B cell (primary cell): Measurements from ENCODE around the gene GGACT. TPM values are rescaled to one million over a fixed set of nuclear protein-coding genes. Genes with fewer than 3 reads are reported as not detected.

Source experiments
- ATAC-seq: fragments of 200-7000 bp; cut with Tn5 transposase; one replicate; pipeline ENCODE4 v1.10.0; 2021; ENCODE audit warnings: low read depth, mild to moderate bottlenecking, moderate number of reproducible peaks, moderate library complexity
- CTCF ChIA-PET: fragments of 350-600 bp; sonication (Branson Sonifier 250); formaldehyde crosslinking; loops from one replicate; lab custom pipeline; 2021; ENCODE audit warnings: antibody characterized with exemption, inconsistent platforms; lab: Charles Lee
- POLR2A ChIA-PET: fragments of 350-600 bp; sonication (Branson Sonifier 250); formaldehyde crosslinking; loops from one replicate; lab custom pipeline; 2021; ENCODE audit warnings: antibody characterized with exemption; lab: Charles Lee
- DNase-seq: peaks from one replicate; pipeline ENCODE4 v3.0.0; 2013
- H2AFZ ChIP-seq: 2 replicates; pipeline ENCODE4 v1.6.1; 2012; ENCODE audit warnings: mild to moderate bottlenecking, low read depth, low read length; ENCODE audit not compliant: insufficient read depth, poor library complexity, severe bottlenecking
- H3K27ac ChIP-seq, 2 donors: 1 replicate in 1 of 2; 2 replicates in 1 of 2; pipeline ENCODE4 v1.5.1; 2012 to 2013; ENCODE audit warnings: low read length in 2 of 2, mild to moderate bottlenecking in 2 of 2, moderate library complexity in 1 of 2
- H3K27me3 ChIP-seq, 4 experiments: fragments of 200-600 bp in 1 of 4; sonication (generic) in 1 of 4; replicated peaks in 1 of 4; 1 replicate in 2 of 4; 2 replicates in 2 of 4; pipeline versions ENCODE4 v1.6.1 to v1.7.0; 2013 to 2016; ENCODE audit warnings: low read length in 3 of 4, mild to moderate bottlenecking in 2 of 4, mixed read lengths in 1 of 4, moderate library complexity in 1 of 4; ENCODE audit not compliant: insufficient read depth in 4 of 4, control insufficient read depth in 3 of 4; ENCODE audit errors: control extremely low read depth in 1 of 4
- H3K36me3 ChIP-seq, 2 experiments: replicated peaks in 1 of 2; 1 replicate in 1 of 2; 2 replicates in 1 of 2; pipeline versions ENCODE4 v1.6.1 to v1.7.1; 2013; ENCODE audit warnings: low read length in 1 of 2; ENCODE audit not compliant: insufficient read depth in 2 of 2, control insufficient read depth in 1 of 2; ENCODE audit errors: control extremely low read depth in 1 of 2, extremely low read depth in 1 of 2
- H3K4me1 ChIP-seq, 2 donors: fragments of 200-600 bp in 1 of 2; sonication (generic) in 1 of 2; 1 replicate in 1 of 2; 2 replicates in 1 of 2; pipeline versions ENCODE4 v1.5.1 to v1.6.1; 2013 to 2017; ENCODE audit warnings: low read length in 2 of 2; ENCODE audit not compliant: control insufficient read depth in 2 of 2, insufficient read depth in 2 of 2
- H3K4me2 ChIP-seq: replicated peaks from 2 replicates; pipeline ENCODE3; 2012; ENCODE audit warnings: mild to moderate bottlenecking, low read depth, low read length; ENCODE audit not compliant: poor library complexity, severe bottlenecking
- H3K4me3 ChIP-seq, 5 experiments: fragments of 200-600 bp in 1 of 5; sonication (generic) in 1 of 5; 1 replicate in 3 of 5; 2 replicates in 2 of 5; pipeline versions ENCODE4 v1.5.1 to v1.7.0; 2011 to 2016; ENCODE audit warnings: low read length in 4 of 5, mild to moderate bottlenecking in 4 of 5, low read depth in 2 of 5, control low read depth in 1 of 5, moderate library complexity in 1 of 5; ENCODE audit not compliant: insufficient read depth in 1 of 5; ENCODE audit errors: control extremely low read depth in 1 of 5, extremely low read depth in 1 of 5
- H3K79me2 ChIP-seq: fragments of 200-600 bp; sonication (generic); one replicate; pipeline ENCODE4 v1.6.0; 2016; ENCODE audit warnings: low read length; ENCODE audit not compliant: control insufficient read depth, insufficient read depth
- H3K9ac ChIP-seq: fragments of 200-600 bp; sonication (generic); 2 replicates; pipeline ENCODE4 v1.6.1; 2017; ENCODE audit warnings: mild to moderate bottlenecking, low read length, moderate library complexity
- H3K9me3 ChIP-seq, 3 donors: one replicate each; pipeline versions ENCODE4 v1.6.1 to v1.7.1; 2013; ENCODE audit warnings: low read length in 2 of 3; ENCODE audit not compliant: control insufficient read depth in 2 of 3, insufficient read depth in 1 of 3; ENCODE audit errors: control extremely low read depth in 1 of 3
- H4K20me1 ChIP-seq: 2 replicates; pipeline ENCODE4 v1.6.0; 2012; ENCODE audit warnings: mild to moderate bottlenecking, low read length; ENCODE audit not compliant: insufficient read depth, control insufficient read depth, poor library complexity, severe bottlenecking
- H3K27ac Mint-ChIP-seq: one replicate; pipeline ENCODE4 v1.8.0; 2021; ENCODE audit warnings: mixed read lengths
- H3K27me3 Mint-ChIP-seq: one replicate; pipeline ENCODE4 v1.8.0; 2021; ENCODE audit warnings: mixed read lengths
- H3K4me1 Mint-ChIP-seq: one replicate; pipeline ENCODE4 v1.8.0; 2021; ENCODE audit warnings: mixed read lengths
- H3K4me3 Mint-ChIP-seq: one replicate; pipeline ENCODE4 v1.8.0; 2021; ENCODE audit warnings: mixed read lengths
- H3K9me3 Mint-ChIP-seq: one replicate; pipeline ENCODE4 v1.8.0; 2022; ENCODE audit warnings: mixed read lengths; ENCODE audit not compliant: insufficient read depth
- CTCF ChIP-seq: fragments of 200-600 bp; IDR thresholded peaks from one replicate; pipeline ENCODE4 v1.8.0; 2022; ENCODE audit warnings: antibody characterized with exemption, mild to moderate bottlenecking
- EZH2 ChIP-seq: IDR thresholded peaks from 2 replicates; pipeline ENCODE4 v1.6.1; 2012; ENCODE audit warnings: borderline replicate concordance, low read depth, mild to moderate bottlenecking, moderate library complexity, low read length; ENCODE audit not compliant: insufficient read depth, poor library complexity, severe bottlenecking
- WGBS: methylation state at CpG from one replicate; pipeline ENCODE4 v1.1.5; 2013; ENCODE audit warnings: missing lambda C conversion rate; ENCODE audit not compliant: insufficient coverage; 5-methylcytosine and 5-hydroxymethylcytosine counted together
- intact Hi-C: fragments of 100-400 bp; cut with micrococcal nuclease; formaldehyde crosslinking; loops from one replicate; pipeline ENCODE4 v1.10.0; 2022
- polyA plus RNA-seq: library from polyadenylated mRNA; depleted of rRNA; stranded (reverse); fragments of >200 nt; gene quantifications from 2 replicates; pipeline ENCODE4 v1.2.3, GENCODE V29; 2012
- total RNA-seq, 2 donors: library from RNA; stranded (reverse); fragments of 120-200 nt in 1 of 2; gene quantifications; 1 replicate in 1 of 2; 2 replicates in 1 of 2; pipeline versions ENCODE4 v1.2.3 to v1.2.4, GENCODE V29; 2013 to 2022

GGACT gene
- total and polyA plus RNA-seq, 2 donors (not counting 1 experiment from before 2014, with no cell fraction given), result 3.2 to 3.5 TPM

- intact Hi-C loops, result no loop called here
- no peaks in the 10 kb centered on the region for H3K36me3 ChIP-seq
- peaks cover 35 to 36% of the 10 kb centered on the region in 2 donors for H3K4me1 ChIP-seq
- peak overlapping the region in 1 of 2 donors; percentile 87 for H3K27ac ChIP-seq
- peak overlapping the region; percentile 53 for H2AFZ ChIP-seq
- POLR2A ChIA-PET, result no interaction called here
- Mint-ChIP-seq H3K27ac (peak overlapping the region; percentile 87), H3K4me3 (peak overlapping the region; percentile 48), H3K9me3 (no peaks in the 10 kb centered on the region), H3K4me1 (peaks cover 46% of the 10 kb centered on the region), H3K27me3 (no peaks in the 10 kb centered on the region)
- DNase-seq (no peak), ATAC-seq (no peak)
- H4K20me1 ChIP-seq, result no peaks in the 10 kb centered on the region
- peak overlapping the region; percentile 47 for H3K4me2 ChIP-seq
- H3K9me3 ChIP-seq, result no peaks in the 10 kb centered on the region
- H3K79me2 ChIP-seq, result no peaks in the 10 kb centered on the region
- no peak overlapping the region for H3K4me3 ChIP-seq
- CTCF ChIA-PET, result interaction anchor here (1.0 to 1.2 kb wide), 2 partner anchors 20 to 66 kb away, joined by 3 to 6 read pairs; partner anchors contain the start of genes GGACT and TMTC4
- H3K27me3 ChIP-seq, result no peaks in the 10 kb centered on the region
- peak overlapping the region; percentile 13 for H3K9ac ChIP-seq
- WGBS, result 100% methylated on average over 1 of the region's 3 CpGs
- no peak for TF ChIP-seq EZH2
- TF ChIP-seq CTCF, result no peak
Observed at GRCh38 chr13:100608489-100608888, 19.9 kb upstream of the GGACT start.

- no peaks in the 10 kb centered on the region for H3K9me3 Mint-ChIP-seq
- ChIA-PET CTCF (interaction anchor here (1.2 to 2.4 kb wide), 3 partner anchors 14 to 69 kb away, joined by 3 to 7 read pairs (median 5); partner anchors contain the start of gene TMTC4), POLR2A (no interaction called here)
- H3K4me1 ChIP-seq, result peaks cover 19 to 23% of the 10 kb centered on the region in 2 donors
- peaks cover 25% of the 10 kb centered on the region for H3K4me1 Mint-ChIP-seq
- no peaks in the 10 kb centered on the region for H3K27me3 Mint-ChIP-seq
- no peak overlapping the region for H3K9ac ChIP-seq
- H3K9me3 ChIP-seq, result no peaks in the 10 kb centered on the region
- H3K4me2 ChIP-seq, result no peak overlapping the region
- no peaks in the 10 kb centered on the region for H3K27me3 ChIP-seq
- DNase-seq (no peak), ATAC-seq (no peak)
- no peak overlapping the region for H3K4me3 Mint-ChIP-seq
- H3K27ac Mint-ChIP-seq, result no peak overlapping the region
- TF ChIP-seq EZH2 (no peak), CTCF (no peak)
- 91% methylated on average over 3 of the region's 5 CpGs for WGBS
- no peak overlapping the region for H3K27ac ChIP-seq
- no peak overlapping the region for H2AFZ ChIP-seq
- H3K36me3 ChIP-seq, result no peaks in the 10 kb centered on the region
- H4K20me1 ChIP-seq, result no peaks in the 10 kb centered on the region
- intact Hi-C loops, result no loop called here
- no peaks in the 10 kb centered on the region for H3K79me2 ChIP-seq
- no peak overlapping the region for H3K4me3 ChIP-seq
Observed at GRCh38 chr13:100604918-100605710, 16.5 kb upstream of the GGACT start.
